NCI-H82 (cell line): ENCODE data around the gene NPFFR2.
"Not testable (repeated sequence)": the region's sequence is repeated elsewhere in the genome, so short reads cannot be mapped to it uniquely, and the experiment has no call there.

Experiments used
- DNase-seq: peaks from one replicate; lab custom pipeline; 2025; lab: John Stamatoyannopoulos, UW

The NPFFR2 gene

GRCh38 chr4:72111863-72112262 is 80.1 kb downstream of the NPFFR2 start:
- no peak for DNase-seq

GRCh38 chr4:72112514-72113156 is 80.8 kb downstream of the NPFFR2 start:
- DNase-seq, result no peak

GRCh38 chr4:72118017-72118416 is 86.2 kb downstream of the NPFFR2 start:
- no peak for DNase-seq

- DNase-seq, result no peak
Measured at GRCh38 chr4:72119946-72120345, 88.1 kb downstream of the NPFFR2 start.

- DNase-seq, result no peak
Measured at GRCh38 chr4:72128741-72129140, 96.9 kb downstream of the NPFFR2 start.

GRCh38 chr4:72136429-72136828 is 104.6 kb downstream of the NPFFR2 start:
- DNase-seq, result peak; percentile 9

GRCh38 chr4:72139997-72140396 is 108.2 kb downstream of the NPFFR2 start:
- not testable (repeated sequence) for DNase-seq

- no peak for DNase-seq
Measured at GRCh38 chr4:72144241-72144640, 112.4 kb downstream of the NPFFR2 start.

- DNase-seq, result no peak
Measured at GRCh38 chr4:72152731-72153130, 120.9 kb downstream of the NPFFR2 start.

GRCh38 chr4:72153634-72154033 is 121.8 kb downstream of the NPFFR2 start:
- not testable (repeated sequence) for DNase-seq

- not testable (repeated sequence) for DNase-seq
Measured at GRCh38 chr4:72169285-72169684, 137.5 kb downstream of the NPFFR2 start.

GRCh38 chr4:72169861-72170260 is 138.1 kb downstream of the NPFFR2 start:
- DNase-seq, result no peak

GRCh38 chr4:72171761-72172160 is 140.0 kb downstream of the NPFFR2 start:
- DNase-seq, result no peak

- no peak for DNase-seq
Measured at GRCh38 chr4:72179342-72179741, 147.5 kb downstream of the NPFFR2 start.

GRCh38 chr4:72186714-72187113 is 154.9 kb downstream of the NPFFR2 start:
- DNase-seq, result no peak

GRCh38 chr4:72194046-72194445 is 162.2 kb downstream of the NPFFR2 start:
- DNase-seq, result no peak

- DNase-seq, result no peak
Measured at GRCh38 chr4:72194453-72194852, 162.7 kb downstream of the NPFFR2 start.
